Ramos (cell line): ENCODE measurements around the gene UBE2U.

Experiments
- in situ Hi-C: fragments of 300-500 bp; cut with MboI; formaldehyde crosslinking; loops from one replicate; pipeline ENCODE4 v1.14.3; 2022; ENCODE audit warnings: low sequenced_read_pairs; ENCODE audit not compliant: unreplicated experiment

Gene UBE2U, protein sequence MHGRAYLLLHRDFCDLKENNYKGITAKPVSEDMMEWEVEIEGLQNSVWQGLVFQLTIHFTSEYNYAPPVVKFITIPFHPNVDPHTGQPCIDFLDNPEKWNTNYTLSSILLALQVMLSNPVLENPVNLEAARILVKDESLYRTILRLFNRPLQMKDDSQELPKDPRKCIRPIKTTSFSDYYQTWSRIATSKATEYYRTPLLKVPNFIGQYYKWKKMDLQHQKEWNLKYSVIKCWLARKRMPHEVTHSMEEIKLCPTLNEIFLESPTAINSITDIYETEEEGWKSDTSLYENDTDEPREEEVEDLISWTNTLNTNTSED

DNA sequence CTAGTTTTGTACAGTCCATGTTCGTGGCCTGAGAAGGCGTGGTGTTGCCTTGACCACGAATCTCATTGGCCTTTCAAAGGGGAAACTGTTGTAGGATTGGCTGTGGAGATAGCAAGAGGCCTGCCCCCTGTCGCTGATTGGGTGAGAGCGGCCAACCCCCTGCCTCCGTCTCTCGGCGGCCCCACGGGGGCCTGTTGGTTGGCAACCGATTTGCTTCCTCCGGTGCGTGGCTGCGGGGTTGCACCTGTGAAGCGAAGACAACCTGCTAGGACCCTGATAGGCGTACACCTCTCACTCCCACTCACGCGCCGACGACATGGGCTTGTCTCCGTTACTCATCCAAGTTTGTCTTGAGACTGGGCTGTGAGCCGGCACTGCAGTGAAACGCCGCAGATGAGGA is at the start of gene UBE2U:
TSS of gene UBE2U (plus strand) at position 204 of the 400 bp plus-strand sequence. CDS start 428 bp downstream, outside the sequence.
- in situ Hi-C loops: no loop called here

DNA sequence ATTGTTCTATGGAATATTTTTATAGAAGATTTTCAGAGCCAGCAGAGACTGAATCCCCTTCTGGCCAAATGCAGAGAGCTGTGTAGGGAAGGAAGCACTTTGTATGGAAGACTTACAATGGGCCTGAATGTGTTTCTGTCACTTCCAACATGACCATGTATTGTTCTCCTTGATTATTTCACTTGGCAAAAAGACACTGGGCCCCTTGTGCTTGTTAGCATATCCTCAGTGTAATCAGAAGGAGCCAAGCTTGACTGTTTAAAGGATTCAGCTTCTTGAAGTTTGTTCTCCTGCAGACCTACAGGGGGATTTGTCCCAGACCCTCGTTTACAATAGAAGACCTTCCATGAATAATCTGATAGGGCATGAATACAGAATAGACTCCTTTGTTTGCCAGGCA is 48.1 kb upstream of the UBE2U start:
- in situ Hi-C loops: no loop called here

DNA sequence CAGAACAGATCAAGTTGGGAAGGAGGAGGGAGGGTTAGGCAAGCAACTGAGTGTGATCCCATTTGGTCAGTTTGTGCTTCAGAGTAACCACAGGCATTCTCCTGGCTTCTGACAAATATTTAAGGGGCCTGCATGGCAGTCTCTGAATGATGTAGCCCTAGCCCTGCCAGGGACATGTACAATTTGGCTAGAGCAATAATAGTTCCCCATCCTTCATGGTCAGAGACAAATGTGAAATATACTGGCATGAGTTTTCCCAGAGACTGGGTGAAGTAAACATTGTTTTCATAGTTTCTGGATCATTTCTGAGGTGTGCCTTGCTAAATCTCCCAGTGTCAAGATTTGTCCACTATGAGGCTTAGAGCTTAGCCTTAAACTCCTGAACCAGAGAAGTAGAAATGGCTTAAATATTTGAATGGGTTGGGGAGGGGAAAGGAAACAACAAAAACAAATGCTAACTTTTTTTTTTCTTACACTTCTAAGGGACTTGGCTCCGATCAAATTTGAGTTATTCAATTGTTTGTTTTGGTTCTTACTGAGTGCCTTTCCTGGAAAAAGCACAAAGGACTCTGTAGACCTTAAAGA is 42.0 kb upstream of the UBE2U start:
- in situ Hi-C loops: no loop called here

DNA sequence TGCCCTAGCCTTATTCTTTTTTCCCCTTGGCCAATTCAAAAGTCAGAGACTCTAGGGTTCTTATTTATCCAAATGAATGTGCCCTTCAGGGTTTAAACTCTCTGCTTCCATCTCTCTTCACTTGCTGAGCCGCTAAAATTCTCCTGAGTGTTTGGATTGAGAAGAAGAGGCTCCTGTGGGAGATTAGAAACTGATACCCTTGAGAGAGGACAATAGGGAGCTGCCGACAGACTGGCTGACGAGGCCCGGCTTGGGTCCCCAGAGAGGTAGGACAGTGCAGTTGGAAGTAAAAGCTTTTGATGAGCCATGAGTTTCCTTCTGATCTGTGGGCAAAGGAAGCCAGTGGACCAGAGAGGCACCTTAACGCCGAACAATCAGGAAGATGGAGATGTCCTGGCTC is 41.3 kb upstream of the UBE2U start:
- in situ Hi-C loops: no loop called here

DNA sequence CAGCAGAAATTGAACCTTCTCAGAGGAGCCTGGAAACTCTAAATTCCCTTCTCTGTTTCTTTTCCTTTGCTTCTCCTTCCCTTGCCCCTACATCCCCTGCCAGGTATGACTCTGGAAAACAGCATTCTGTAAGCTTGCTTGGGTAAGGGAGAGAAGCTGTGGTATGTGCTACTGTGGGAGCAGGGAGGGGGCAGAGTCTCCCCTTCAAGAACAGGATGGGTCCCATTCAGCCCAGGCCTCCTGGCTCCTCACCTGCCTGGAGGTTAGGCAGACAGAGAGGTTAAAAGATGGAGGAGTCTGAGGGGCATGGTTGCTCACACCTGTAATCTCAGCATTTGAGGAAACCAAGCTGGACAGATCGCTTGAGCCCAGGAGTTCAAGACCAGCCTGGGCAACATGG is 40.6 kb upstream of the UBE2U start:
- in situ Hi-C loops: no loop called here

DNA sequence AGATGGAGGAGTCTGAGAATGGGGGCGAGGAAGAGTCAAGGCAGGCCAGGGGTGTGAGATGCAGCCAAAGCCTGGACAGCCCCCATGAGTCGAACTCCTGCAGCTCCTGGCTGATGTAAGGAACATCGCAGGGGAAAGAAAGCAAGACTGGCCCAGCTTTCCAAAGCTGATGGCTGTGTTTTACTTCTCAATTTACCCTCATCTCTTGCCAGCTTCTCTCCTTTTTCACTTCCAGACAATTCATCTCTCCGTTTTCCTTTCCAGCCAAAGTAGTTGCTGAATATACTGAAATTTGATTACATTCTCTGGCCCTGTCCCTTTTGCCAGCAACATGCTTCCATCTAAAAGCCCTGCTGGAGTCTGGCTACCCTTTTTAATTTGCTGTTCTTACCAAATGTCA is 40.0 kb upstream of the UBE2U start:
- in situ Hi-C loops: no loop called here

DNA sequence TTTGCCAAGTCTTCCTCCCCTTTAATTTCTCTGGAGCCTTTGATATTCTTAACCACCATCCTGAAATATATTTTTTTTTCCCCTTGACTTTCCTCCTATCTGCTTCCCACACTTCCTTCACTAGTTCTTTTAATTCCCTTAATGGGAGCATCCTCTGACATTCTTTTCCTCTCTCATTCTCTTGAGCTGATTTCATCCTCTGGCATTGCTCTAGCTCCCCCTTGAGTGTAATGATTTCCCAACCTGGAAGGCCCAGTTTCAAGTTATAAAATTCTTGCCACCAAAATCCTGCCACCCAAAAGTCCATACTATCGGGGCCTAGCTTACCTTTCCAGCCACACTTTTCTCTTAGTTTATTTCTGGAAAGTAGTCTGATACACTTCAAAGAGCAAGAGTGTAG is 39.5 kb upstream of the UBE2U start:
- in situ Hi-C loops: no loop called here

DNA sequence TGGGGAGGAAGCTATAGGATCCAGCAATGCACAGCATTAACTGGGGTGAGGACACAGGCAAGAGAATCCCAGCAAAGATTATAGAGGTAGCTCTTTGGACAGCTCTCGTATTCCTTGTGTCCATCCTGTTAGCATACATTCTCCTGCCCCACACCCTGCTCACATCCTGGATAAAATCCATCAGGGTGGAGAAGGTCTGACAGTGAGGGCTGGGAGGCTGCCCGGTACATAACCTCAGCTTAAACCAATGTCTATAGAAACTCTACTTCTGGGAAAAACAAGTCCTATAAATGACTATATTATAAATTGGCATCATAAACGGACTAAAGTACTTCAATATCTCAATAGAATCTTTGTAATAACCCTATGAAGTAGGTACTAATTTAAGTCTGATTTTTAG is 36.8 kb upstream of the UBE2U start:
- in situ Hi-C loops: no loop called here

DNA sequence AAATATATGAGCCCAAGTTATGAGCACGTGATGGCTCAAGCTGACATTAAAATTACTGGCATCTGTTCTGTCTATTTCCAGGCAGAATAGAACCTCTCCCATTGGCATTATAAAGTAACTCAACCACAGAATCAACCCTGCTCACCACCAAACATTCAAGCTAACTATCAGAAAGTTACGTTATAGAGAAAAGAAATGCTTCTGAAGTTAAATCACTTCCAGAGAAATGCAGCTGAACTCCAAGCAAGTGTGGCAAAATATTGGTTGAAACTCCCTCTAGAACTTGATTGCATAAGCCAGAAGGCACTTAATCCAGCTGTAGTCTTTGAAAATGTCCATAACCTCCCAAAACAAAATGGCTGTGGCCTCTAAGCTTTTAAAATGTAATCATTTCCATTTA is 36.2 kb upstream of the UBE2U start:
- in situ Hi-C loops: no loop called here

DNA sequence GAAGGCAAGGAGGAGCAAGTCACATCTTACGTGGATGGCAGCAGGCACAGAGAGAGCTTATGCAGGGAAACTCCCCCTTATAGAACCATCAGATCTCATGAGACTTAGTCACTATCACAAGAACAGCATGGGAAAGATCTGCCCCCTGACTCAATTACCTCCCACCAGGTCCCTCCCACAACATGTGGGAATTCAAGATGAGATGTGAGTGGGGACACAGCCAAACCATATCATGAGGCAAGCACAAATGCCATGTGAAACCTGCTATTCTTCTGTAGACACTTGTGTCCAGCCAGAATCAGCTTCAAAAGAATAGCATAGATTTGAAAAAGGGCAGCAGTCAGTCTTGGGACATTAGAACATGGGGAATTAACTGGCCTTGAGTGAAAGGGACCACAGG is 32.2 kb upstream of the UBE2U start:
- in situ Hi-C loops: no loop called here

DNA sequence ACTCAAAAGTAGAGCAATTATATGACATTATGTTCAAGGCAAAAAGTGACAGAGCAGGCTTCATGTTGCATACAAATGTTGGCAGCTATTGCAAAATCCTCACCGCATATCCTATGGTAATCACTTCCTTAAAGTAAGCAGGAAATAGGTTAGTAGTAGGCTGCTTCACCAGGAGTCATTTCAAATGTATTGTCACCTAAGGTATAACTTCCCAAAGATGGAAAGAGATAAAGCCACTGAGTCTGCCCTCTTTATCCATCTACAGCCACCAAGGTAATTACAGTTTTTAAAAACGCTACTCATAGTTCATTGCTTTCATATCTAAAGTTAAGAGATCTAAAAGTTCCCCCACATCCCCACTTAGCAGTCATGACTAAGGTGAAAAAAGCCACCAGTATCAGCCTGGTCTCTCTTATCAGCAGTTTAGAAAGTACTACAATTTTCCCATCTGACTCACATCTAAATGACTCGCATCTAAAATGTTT is 31.6 kb upstream of the UBE2U start:
- in situ Hi-C loops: no loop called here

DNA sequence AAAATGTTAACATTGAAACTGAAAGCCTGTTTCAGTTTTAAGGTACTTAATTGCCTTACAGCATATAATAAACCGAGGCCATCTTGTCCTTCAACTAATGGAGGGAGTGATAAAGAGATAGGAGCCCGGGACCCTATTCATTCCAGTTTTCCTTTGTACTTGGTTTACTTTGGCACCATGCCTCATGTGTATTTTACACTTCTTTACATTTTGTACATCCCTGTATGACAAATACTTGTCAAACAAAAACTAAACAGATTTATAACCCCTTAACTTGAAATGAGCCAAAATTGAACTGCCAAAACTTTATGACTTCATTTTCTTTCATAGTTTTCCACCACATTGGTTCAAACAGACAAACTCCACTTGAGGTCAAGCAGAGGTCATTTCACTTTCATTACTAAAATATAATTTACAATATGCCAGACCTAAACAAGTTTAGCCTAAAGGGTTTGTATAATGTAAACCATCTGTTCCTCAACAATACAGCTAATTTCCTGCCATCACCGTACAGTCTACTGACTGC is 30.9 kb upstream of the UBE2U start:
- in situ Hi-C loops: no loop called here

DNA sequence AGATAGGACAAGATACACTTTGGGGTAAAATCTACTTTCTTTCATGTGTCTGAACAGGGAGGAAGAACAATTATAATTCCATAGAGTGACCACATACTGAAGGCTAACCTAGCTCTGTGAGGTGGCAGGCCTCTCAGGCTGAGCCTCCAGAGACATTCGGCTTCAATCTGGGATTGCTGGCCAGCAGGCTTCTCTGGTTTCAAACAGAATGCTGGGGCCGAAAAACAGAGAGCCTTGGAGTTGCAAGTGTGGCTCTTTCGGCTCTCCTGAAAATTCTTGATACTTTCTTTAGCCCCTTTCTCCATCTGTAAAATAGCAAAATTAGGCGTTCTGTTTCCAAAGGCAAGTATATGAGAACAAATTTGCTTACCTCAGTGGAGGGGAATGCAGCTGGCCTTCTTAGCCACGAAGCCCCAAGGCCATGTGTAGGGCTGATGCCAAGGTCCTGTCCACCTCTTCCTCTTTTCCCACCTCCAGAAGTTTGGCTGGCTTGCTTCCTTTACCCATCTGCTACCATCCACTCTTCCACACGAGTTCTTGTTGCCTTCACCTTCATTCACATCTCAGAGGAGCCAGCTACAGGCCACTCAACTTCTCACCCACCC is 30.0 kb upstream of the UBE2U start:
- in situ Hi-C loops: no loop called here

DNA sequence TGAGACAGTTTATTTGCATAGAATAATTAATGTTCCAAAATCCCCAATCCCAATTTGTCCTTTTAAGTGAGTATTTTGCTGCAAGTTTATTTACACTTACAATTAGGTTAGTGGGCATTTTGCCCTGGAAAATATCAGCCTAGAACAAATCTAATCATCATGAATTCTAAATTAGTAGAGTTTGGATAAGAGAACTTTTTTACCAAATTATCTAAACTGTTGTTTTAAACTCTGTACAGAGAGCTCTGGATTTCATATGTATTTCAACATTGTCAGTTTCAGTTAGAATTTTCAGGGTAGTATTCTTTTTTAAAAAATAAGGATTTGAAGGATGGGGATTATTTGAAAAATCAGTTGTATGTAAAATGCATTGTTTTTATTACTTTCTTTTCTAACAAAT is 27.8 kb upstream of the UBE2U start:
- in situ Hi-C loops: no loop called here

DNA sequence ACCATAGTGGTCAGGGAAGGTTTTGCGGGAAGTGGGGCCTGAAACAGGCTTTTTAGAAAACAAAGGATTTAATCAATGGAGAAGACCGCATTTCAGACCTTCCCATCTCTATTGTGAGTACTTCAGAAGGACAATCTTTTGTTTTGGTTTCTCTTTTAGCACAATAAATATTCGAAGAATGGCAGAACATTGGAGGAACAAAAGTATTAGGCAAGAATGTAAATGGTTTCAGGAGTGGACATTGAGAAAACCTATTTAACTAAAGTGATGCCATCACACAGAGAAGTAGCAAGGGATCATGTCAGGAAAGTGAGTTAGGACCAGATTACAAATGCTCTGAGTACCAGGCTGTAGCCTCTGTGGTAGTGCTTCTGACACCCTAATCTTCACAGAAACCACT is 26.8 kb upstream of the UBE2U start:
- in situ Hi-C loops: no loop called here

DNA sequence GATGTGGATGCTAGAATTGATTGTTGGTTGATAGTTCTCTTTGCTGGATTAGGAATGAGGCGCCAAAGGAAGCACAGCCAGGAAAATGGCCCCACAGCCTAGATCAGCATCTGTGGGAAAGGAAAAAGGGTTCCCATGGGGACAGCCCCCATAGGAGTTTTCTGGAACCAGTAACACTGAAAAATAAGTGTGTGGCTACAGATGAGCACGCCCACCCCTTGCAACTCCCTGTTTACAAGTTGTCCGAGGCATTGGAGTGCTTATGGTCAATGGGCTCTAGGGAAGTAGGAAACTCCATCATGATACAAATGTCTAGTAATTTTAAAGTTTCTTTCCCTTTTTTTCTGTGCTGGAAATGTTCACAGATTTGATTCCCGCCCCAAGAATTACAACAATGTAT is 23.8 kb upstream of the UBE2U start:
- in situ Hi-C loops: no loop called here

DNA sequence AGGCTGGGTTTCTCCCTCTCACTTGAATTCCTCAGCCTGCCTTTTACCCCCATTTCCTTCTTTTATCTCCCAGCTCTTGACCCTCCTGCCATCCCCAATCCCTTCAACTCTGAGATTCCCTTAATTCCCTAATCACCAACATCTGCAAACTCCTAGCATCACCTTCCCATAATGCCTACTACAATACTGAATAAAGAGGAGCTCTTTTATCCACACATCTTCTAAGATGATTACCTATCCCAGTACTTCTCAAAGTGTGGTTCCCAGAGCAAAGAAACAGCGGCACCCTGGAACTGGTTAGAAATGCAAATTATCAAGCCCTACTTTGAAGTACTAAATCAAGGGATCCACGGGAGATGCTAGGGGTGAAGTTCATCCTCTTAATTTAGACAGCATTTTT is 21.2 kb upstream of the UBE2U start:
- in situ Hi-C loops: no loop called here

DNA sequence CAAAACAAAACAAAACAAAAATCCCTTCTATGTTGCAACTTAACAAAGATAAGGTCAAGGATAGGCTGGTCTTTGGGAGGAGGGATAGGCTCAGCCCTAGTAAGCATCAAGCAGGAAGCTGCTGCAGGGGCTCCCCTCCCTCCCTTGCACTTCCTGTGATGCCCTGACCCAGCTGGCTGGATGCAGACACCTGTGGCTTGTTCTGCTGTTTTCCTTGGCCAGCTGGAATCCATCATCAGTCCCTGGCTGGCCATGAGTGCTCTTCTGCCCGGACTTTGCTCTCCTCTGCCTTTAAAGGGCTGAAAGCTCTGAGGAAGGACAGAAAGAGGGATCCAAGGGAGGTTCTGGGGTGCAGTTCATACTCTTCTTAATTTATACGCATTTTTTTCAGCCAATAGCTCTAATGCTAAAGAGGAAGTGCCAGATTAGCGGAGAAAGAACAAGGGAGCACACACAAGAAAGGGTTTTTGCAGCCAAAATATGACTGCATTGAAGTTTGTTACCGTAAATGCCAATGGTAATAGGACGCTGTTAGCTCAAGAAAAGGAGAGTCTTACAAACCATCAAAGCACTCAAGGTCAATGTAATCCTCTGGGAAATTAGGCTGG is 19.9 kb upstream of the UBE2U start:
- in situ Hi-C loops: no loop called here

DNA sequence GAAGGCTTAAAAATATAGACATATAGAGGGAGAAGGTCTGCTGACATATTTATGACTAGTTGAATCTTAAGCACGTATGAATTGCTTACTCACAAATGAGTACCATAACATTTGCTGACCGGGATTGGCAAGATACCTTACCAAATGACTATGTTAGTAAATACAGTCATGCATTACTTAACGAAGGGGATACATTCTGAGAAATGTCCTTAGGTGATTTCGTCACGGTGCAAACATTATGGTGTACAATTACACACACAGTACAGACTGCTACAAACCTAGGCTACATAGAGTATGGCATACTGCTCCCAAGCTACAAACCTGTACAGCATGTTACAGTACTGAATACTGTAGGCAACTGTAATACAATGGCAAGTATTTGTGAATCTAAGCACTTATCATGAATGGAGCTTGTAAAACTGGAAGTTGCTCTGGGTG is 19.4 kb upstream of the UBE2U start:
- in situ Hi-C loops: no loop called here

DNA sequence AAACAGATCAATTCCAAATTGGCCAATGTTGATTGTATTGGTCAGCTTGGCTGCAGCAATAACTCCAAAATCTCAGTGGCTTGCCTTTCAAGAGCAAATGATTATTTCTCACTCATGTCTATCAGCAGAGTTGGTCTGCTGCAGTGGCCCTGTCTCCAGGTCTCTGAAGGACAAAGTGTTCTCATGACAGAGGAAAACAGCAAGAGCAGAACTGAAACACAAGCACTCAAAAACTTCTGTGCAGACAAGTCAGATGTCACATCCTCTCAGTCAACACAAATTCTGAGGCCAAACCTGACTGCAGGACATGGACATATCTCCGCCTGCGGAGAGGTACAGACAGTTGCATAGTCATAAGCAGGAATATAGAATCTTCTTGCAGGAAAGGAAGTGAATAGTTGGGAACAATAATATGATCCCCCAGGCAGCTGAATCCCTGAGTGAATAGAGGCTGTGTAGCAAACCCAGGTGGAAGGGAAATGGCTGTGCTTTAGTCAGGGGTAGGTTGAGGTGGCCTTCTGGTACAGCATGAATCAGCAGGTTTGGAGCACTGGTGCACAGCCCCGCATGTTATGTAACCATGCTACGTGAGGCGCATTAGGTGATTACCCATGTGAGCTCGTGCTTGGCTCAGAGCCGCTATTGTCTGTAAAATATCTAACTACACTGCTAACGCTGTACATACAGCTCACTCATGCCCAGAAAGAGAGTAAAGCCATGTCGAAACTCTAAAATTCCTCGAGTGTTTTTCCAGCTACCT is 17.1 kb upstream of the UBE2U start:
- in situ Hi-C loops: no loop called here
